Mammary epithelial cell (primary cell): Measurements from ENCODE around the gene FYN.

ENCODE experiments used
- CTCF ChIP-seq, 2 donors: IDR thresholded peaks in 1 of 2; conservative IDR thresholded peaks in 1 of 2; 2 replicates each; pipeline ENCODE4 v1.5.1; 2011 to 2012; ENCODE audit warnings: inconsistent platforms in 2 of 2, low read length in 2 of 2, mild to moderate bottlenecking in 2 of 2, control low read depth in 1 of 2, low read depth in 1 of 2; ENCODE audit not compliant: insufficient read depth in 1 of 2; ENCODE audit errors: extremely low read depth in 1 of 2
- EZH2 ChIP-seq: IDR thresholded peaks from 2 replicates; pipeline ENCODE4 v1.6.1; 2012; ENCODE audit warnings: low read length, inconsistent platforms, borderline replicate concordance

- TF ChIP-seq CTCF (conservative IDR thresholded peaks at IDR 0.05 in 1 of 2, IDR thresholded peaks at IDR 0.05 in 1 of 2; ENCODE audit: extremely low read depth in 1 of 2, insufficient read depth in 1 of 2, low read depth in 1 of 2, low read length in 2 of 2) = no peak
- TF ChIP-seq EZH2 = no peak
Measured at GRCh38 chr6:111855753-111856152, 17.5 kb downstream of the FYN start.
